PC-9 (cell line): ENCODE results near the gene CPLANE1. TPM values are rescaled to one million over a fixed set of nuclear protein-coding genes. Genes with fewer than 3 reads are reported as not detected.

Experiments
- BruUV-seq: library from RNA; stranded (reverse); fragments of 400-500 nt; replicated peaks from 2 replicates; lab custom pipeline; 2021; lab: Mats Ljungman, UMichigan
- CTCF ChIA-PET: fragments of 300-600 bp; sonication (Branson Sonifier 250); formaldehyde crosslinking; loops from one replicate; lab custom pipeline; 2022; ENCODE audit warnings: antibody characterized with exemption; lab: Charles Lee
- POLR2A ChIA-PET: fragments of 300-600 bp; sonication (Branson Sonifier 250); formaldehyde crosslinking; loops from one replicate; lab custom pipeline; 2022; ENCODE audit warnings: antibody characterized with exemption; ENCODE audit not compliant: unreplicated experiment; lab: Charles Lee
- DNase-seq, 2 experiments: peaks; one replicate each; pipeline versions ENCODE4 v3.0.0 to v3.0.0-alpha.2; 2015 to 2022; ENCODE audit warnings: mixed read lengths in 1 of 2
- H2AFZ ChIP-seq: fragments of 200-600 bp; sonication (generic); 2 replicates; pipeline ENCODE4 v1.8.1; 2017; ENCODE audit warnings: antibody characterized with exemption
- H3F3A ChIP-seq: fragments of 200-600 bp; sonication (generic); 2 replicates; pipeline ENCODE4 v1.8.1; 2017; ENCODE audit warnings: antibody characterized with exemption, mild to moderate bottlenecking, low read depth; ENCODE audit not compliant: insufficient read depth
- H3K27ac ChIP-seq: fragments of 200-600 bp; sonication (generic); 2 replicates; pipeline ENCODE4 v1.6.1; 2016; ENCODE audit warnings: mixed run types
- H3K27me3 ChIP-seq: fragments of 200-600 bp; sonication (generic); 2 replicates; pipeline ENCODE4 v1.6.1; 2016; ENCODE audit warnings: low read depth, mixed run types; ENCODE audit not compliant: insufficient read depth
- H3K36me3 ChIP-seq: fragments of 200-600 bp; sonication (generic); 2 replicates; pipeline ENCODE4 v1.6.1; 2016; ENCODE audit warnings: low read depth, mixed run types
- H3K4me1 ChIP-seq: fragments of 200-600 bp; sonication (generic); replicated peaks from 2 replicates; pipeline ENCODE4 v1.6.1; 2016; ENCODE audit warnings: mixed run types; ENCODE audit not compliant: insufficient read depth
- H3K4me2 ChIP-seq: fragments of 200-600 bp; sonication (generic); 2 replicates; pipeline ENCODE4 v1.6.1; 2017; ENCODE audit warnings: mixed run types
- H3K4me3 ChIP-seq: fragments of 200-600 bp; sonication (generic); 2 replicates; pipeline ENCODE4 v1.6.1; 2016; ENCODE audit warnings: mixed run types
- H3K79me2 ChIP-seq: fragments of 200-600 bp; sonication (generic); 2 replicates; pipeline ENCODE4 v1.6.1; 2017; ENCODE audit warnings: low read depth, mixed run types
- H3K9me2 ChIP-seq: fragments of 200-600 bp; sonication (generic); 2 replicates; pipeline ENCODE4 v1.8.1; 2017; ENCODE audit warnings: mild to moderate bottlenecking; ENCODE audit not compliant: insufficient read depth
- H3K9me3 ChIP-seq: fragments of 200-600 bp; sonication (generic); 2 replicates; pipeline ENCODE4 v1.8.1; 2016; ENCODE audit warnings: low read depth; ENCODE audit not compliant: insufficient read depth
- H4K20me1 ChIP-seq: fragments of 200-600 bp; sonication (generic); 2 replicates; pipeline ENCODE4 v1.8.1; 2017; ENCODE audit not compliant: insufficient read depth
- EZH2 ChIP-seq: fragments of 200-600 bp; sonication (generic); IDR thresholded peaks from 2 replicates; pipeline ENCODE4 v1.8.0; 2017; ENCODE audit warnings: antibody characterized with exemption, low read depth
- intact Hi-C: fragments of 100-400 bp; cut with micrococcal nuclease; formaldehyde crosslinking; loops from one replicate; pipeline ENCODE4 v1.10.0; 2022; ENCODE audit not compliant: unreplicated experiment
- total RNA-seq: library from RNA; stranded (reverse); gene quantifications from 2 replicates; pipeline ENCODE4 v1.2.3, GENCODE V29; 2021
- TF ChIP-seq, protein P1 (sequence below): fragments of 200-600 bp; sonication (generic); conservative IDR thresholded peaks from 2 replicates; pipeline ENCODE4 v1.6.1; 2017; ENCODE audit warnings: mixed run types, antibody characterized with exemption, mild to moderate bottlenecking, moderate library complexity

CPLANE1 gene
- total RNA-seq, 1 experiment from 2014 or later, result 45.5 TPM

- H3K27me3 ChIP-seq, result no peaks in the 10 kb centered on the region
- H3K4me1 ChIP-seq, result no peaks in the 10 kb centered on the region
- H3K9me3 ChIP-seq, result no peaks in the 10 kb centered on the region
- H3K79me2 ChIP-seq, result no peaks in the 10 kb centered on the region
- H2AFZ ChIP-seq, result no peak overlapping the region
- intact Hi-C loops, result no loop called here
- no TSS peak for BruUV-seq
- H3K27ac ChIP-seq, result no peak overlapping the region
- no peaks in the 10 kb centered on the region for H3K36me3 ChIP-seq
- no peaks in the 10 kb centered on the region for H3F3A ChIP-seq
- ChIA-PET CTCF (no interaction called here), POLR2A (interaction anchor here (0.6 kb wide), 1 partner anchor 117 kb away, joined by 3 read pairs; no protein-coding TSS in a partner anchor)
- H3K4me3 ChIP-seq, result no peak overlapping the region
- TF ChIP-seq, protein P1, sequence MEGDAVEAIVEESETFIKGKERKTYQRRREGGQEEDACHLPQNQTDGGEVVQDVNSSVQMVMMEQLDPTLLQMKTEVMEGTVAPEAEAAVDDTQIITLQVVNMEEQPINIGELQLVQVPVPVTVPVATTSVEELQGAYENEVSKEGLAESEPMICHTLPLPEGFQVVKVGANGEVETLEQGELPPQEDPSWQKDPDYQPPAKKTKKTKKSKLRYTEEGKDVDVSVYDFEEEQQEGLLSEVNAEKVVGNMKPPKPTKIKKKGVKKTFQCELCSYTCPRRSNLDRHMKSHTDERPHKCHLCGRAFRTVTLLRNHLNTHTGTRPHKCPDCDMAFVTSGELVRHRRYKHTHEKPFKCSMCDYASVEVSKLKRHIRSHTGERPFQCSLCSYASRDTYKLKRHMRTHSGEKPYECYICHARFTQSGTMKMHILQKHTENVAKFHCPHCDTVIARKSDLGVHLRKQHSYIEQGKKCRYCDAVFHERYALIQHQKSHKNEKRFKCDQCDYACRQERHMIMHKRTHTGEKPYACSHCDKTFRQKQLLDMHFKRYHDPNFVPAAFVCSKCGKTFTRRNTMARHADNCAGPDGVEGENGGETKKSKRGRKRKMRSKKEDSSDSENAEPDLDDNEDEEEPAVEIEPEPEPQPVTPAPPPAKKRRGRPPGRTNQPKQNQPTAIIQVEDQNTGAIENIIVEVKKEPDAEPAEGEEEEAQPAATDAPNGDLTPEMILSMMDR, result no peak
- TF ChIP-seq EZH2, result no peak
- no peaks in the 10 kb centered on the region for H4K20me1 ChIP-seq
- no peak overlapping the region for H3K4me2 ChIP-seq
- H3K9me2 ChIP-seq, result no peaks in the 10 kb centered on the region
- DNase-seq, result peak in 1 of 2 experiments; percentile 39
Measured at GRCh38 chr5:37190592-37190991, 58.6 kb downstream of the CPLANE1 start.

- no peaks in the 10 kb centered on the region for H3K9me3 ChIP-seq
- H3K27me3 ChIP-seq, result no peaks in the 10 kb centered on the region
- H3K27ac ChIP-seq, result no peak overlapping the region
- TF ChIP-seq, protein P1, result no peak
- no peaks in the 10 kb centered on the region for H4K20me1 ChIP-seq
- H3K36me3 ChIP-seq, result peaks cover 5% of the 10 kb centered on the region; the same call in 1 of the 2 replicates
- no peak overlapping the region for H3K4me2 ChIP-seq
- DNase-seq, result no peak
- H3K79me2 ChIP-seq, result no peaks in the 10 kb centered on the region
- ChIA-PET CTCF (no interaction called here), POLR2A (no interaction called here)
- no peak overlapping the region for H3K4me3 ChIP-seq
- H2AFZ ChIP-seq, result no peak overlapping the region
- H3K9me2 ChIP-seq, result peaks cover 3% of the 10 kb centered on the region; the same call in 1 of the 2 replicates
- H3F3A ChIP-seq, result no peaks in the 10 kb centered on the region
- H3K4me1 ChIP-seq, result no peaks in the 10 kb centered on the region
- intact Hi-C loops, result no loop called here
- BruUV-seq, result no TSS peak
Measured at GRCh38 chr5:37189355-37189754, 59.8 kb downstream of the CPLANE1 start.

DNA sequence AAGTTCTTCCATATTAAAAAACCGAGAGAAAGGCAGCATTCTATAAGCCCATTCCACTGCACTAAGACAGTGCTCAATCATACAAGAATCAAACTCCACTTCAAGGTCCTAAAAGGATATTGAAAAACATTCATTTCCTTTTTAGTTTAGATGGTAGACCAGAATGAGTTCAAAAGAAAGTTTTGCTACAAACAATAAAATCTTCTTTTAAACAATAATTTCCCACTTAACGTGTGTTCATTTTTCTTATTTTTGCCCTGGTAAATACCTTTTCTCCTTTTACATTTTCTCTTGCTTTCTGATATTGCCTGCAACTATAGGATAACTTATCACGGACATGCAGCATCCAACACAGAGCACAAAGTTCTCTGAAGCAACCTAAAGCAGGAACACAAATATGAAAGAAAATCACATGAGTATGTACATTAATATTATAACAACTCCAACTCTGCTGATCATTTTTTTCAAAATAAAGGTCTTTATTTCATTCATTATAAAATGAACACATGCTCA, 61.7 kb downstream of the CPLANE1 start:
- DNase-seq, result no peak
- POLR2A ChIA-PET, result no interaction called here
- CTCF ChIA-PET, result no interaction called here
- no peaks in the 10 kb centered on the region for H3K9me3 ChIP-seq
- no peaks in the 10 kb centered on the region for H3F3A ChIP-seq
- intact Hi-C loops, result no loop called here
- peaks cover 3% of the 10 kb centered on the region; the same call in 1 of the 2 replicates for H3K9me2 ChIP-seq
- no peaks in the 10 kb centered on the region for H3K79me2 ChIP-seq
- peaks cover 5% of the 10 kb centered on the region; the same call in 1 of the 2 replicates for H3K36me3 ChIP-seq
- no peaks in the 10 kb centered on the region for H3K4me1 ChIP-seq
- no peaks in the 10 kb centered on the region for H4K20me1 ChIP-seq
- no peak overlapping the region for H3K27ac ChIP-seq
- TF ChIP-seq, protein P1, result no peak
- no peak for TF ChIP-seq EZH2
- no peak overlapping the region for H3K4me3 ChIP-seq
- H3K4me2 ChIP-seq, result no peak overlapping the region
- no peak overlapping the region for H2AFZ ChIP-seq
- no TSS peak for BruUV-seq
- no peaks in the 10 kb centered on the region for H3K27me3 ChIP-seq
